HCEC 1CT (cell line): Measurements from ENCODE around the gene PRDM4.

ENCODE experiments used
- DNase-seq: peaks from one replicate; pipeline ENCODE4 v3.0.0-alpha.2; 2017

PRDM4 gene

GRCh38 chr12:107685360-107686248 lies 75.3 kb downstream of the PRDM4 start, which contains the start of gene PWP1:
TSS of gene PWP1 (plus strand) at chr12:107685799. CDS start at chr12:107685900, 101 bp downstream.
- DNase-seq, result peak; percentile 90

DNA sequence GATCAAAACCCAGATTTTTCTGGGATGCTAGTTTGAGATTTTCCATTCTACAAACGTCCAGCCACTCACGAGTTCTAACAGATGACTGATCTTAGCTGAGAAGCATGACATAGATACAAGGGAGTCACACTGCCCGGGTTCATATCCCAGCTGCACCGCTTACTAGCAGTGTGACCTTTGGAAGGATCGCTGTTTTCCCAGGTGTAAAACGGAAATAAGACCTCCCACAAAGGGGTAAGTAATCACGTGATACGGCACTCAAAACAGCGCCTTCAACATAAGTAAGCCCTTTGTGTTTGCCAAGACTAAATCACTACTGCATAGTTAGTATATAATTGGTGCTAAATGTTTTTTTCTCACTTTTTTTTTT lies 76.0 kb downstream of the PRDM4 start:
- peak; percentile 15 for DNase-seq

- DNase-seq, result no peak
Measured at GRCh38 chr12:107684029-107684795, 76.7 kb downstream of the PRDM4 start.
